ENCODE data around the gene SPACA5. TPM values are rescaled to one million over a fixed set of nuclear protein-coding genes. Genes with fewer than 3 reads are reported as not detected.

The SPACA5 gene
- total and polyA plus RNA-seq, 9 of the 15 experiments (the other 6 are each of a cell fraction or from before 2014, with no cell fraction given): not detected

GRCh38 chrX:48035891-48036290, 29.1 kb downstream of the SPACA5 start:
- Histone ChIP-seq H3K27ac (ENCODE audit: extremely low read depth, low read depth, low read length) (no peak overlapping the region), H3K4me1 (replicated peaks in 1 of 2; ENCODE audit: control insufficient read depth in 2 of 2, insufficient read depth in 2 of 2, low read length in 2 of 2) (no peaks in the 10 kb centered on the region), H3K9me3 (replicated peaks; ENCODE audit: control insufficient read depth, insufficient read depth, low read depth, low read length) (no peaks in the 10 kb centered on the region), H3K4me3 (no peak overlapping the region), H3K27me3 (ENCODE audit: control insufficient read depth in 2 of 2, insufficient read depth in 2 of 2, low read length in 2 of 2) (peaks cover 0 to 5% of the 10 kb centered on the region in 2 experiments; a peak in 2 of 5 replicates), H3K36me3 (ENCODE audit: control insufficient read depth, insufficient read depth, low read length) (no peaks in the 10 kb centered on the region), H3K9me1 (ENCODE audit: control insufficient read depth, insufficient read depth, low read length) (no peaks in the 10 kb centered on the region), H3K4me2 (ENCODE audit: insufficient read depth, low read length) (no peak overlapping the region), H3K9ac (ENCODE audit: insufficient read depth in 1 of 2, low read depth in 2 of 2, low read length in 2 of 2) (no peak overlapping the region), H2AFZ (ENCODE audit: low read depth, low read length) (no peak overlapping the region), H4K20me1 (replicated peaks; ENCODE audit: control insufficient read depth, insufficient read depth, low read length) (no peaks in the 10 kb centered on the region), H3K79me2 (ENCODE audit: control insufficient read depth, insufficient read depth, low read length) (no peaks in the 10 kb centered on the region)
- ChIA-PET CTCF (ENCODE audit: low intra/inter-chr PET ratio) (no interaction called here), POLR2A (no interaction called here)
- no peak for TF ChIP-seq KDM4B (IDR thresholded peaks at IDR 0.05; ENCODE audit: borderline replicate concordance in 2 of 2, low read depth in 1 of 2)
- no peak for TF ChIP-seq TBL1XR1 (IDR thresholded peaks at IDR 0.05; ENCODE audit: low read length in 2 of 2)
- no peak for TF ChIP-seq STAG1 (CRISPR knock-in tag; IDR thresholded peaks at IDR 0.05; ENCODE audit: borderline replicate concordance)
- TF ChIP-seq CBX1 (IDR thresholded peaks at IDR 0.05; ENCODE audit: low read depth): no peak
- TF ChIP-seq ZNF232 (CRISPR knock-in tag; IDR thresholded peaks at IDR 0.05): no peak
- TF ChIP-seq ZC3H11A (IDR thresholded peaks at IDR 0.05; ENCODE audit: low read depth, low read length): no peak
- ATAC-seq (no peak), FAIRE-seq (no peak), DNase-seq (ENCODE audit: extremely low read depth in 1 of 4, low spot score in 3 of 4) (no peak)
- WGBS (ENCODE audit: insufficient coverage, low coverage, missing lambda C conversion rate): 5% methylated on average over 3 of the region's 4 CpGs
- intact Hi-C loops (cut with micrococcal nuclease): no loop called here
- in situ Hi-C loops (cut with MboI): loop anchor here (25.0 kb wide), 1 partner anchor 524 kb away; no protein-coding TSS in a partner anchor
- BruUV-seq (replicated peaks): no TSS peak

DNA sequence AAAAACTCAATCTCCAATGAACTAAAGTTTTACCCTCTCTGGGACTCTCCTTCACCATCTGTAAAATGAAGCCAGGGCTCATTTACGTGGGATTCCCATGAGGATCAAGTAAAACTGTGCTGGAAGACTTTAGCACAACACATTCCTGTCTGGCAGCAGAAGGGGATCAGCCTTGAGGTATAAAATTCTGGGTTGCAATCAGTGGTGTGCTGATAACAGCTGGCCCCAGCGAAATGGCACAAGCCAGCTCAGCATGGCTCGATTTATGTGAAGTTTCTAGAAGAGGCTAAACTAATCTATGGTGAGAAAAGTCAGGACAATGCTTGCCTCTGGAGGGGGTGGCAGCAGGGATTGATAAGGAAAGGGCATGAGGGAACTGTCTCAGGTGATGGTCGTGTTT, 36.3 kb downstream of the SPACA5 start:
- Histone ChIP-seq H3K36me3 (ENCODE audit: control insufficient read depth, insufficient read depth, low read length) (no peaks in the 10 kb centered on the region), H3K4me2 (ENCODE audit: insufficient read depth, low read length) (no peak overlapping the region), H2AFZ (ENCODE audit: low read depth, low read length) (no peak overlapping the region), H3K4me1 (replicated peaks in 1 of 2; ENCODE audit: control insufficient read depth in 2 of 2, insufficient read depth in 2 of 2, low read length in 2 of 2) (no peaks in the 10 kb centered on the region; a peak in 1 of 5 replicates), H3K79me2 (ENCODE audit: control insufficient read depth, insufficient read depth, low read length) (no peaks in the 10 kb centered on the region), H4K20me1 (replicated peaks; ENCODE audit: control insufficient read depth, insufficient read depth, low read length) (no peaks in the 10 kb centered on the region), H3K27me3 (ENCODE audit: control insufficient read depth in 2 of 2, insufficient read depth in 2 of 2, low read length in 2 of 2) (no peaks in the 10 kb centered on the region; a peak in 1 of 5 replicates), H3K9me3 (replicated peaks; ENCODE audit: control insufficient read depth, insufficient read depth, low read depth, low read length) (no peaks in the 10 kb centered on the region), H3K27ac (ENCODE audit: extremely low read depth, low read depth, low read length) (no peak overlapping the region), H3K9me1 (ENCODE audit: control insufficient read depth, insufficient read depth, low read length) (no peaks in the 10 kb centered on the region), H3K9ac (ENCODE audit: insufficient read depth in 1 of 2, low read depth in 2 of 2, low read length in 2 of 2) (no peak overlapping the region), H3K4me3 (no peak overlapping the region)
- WGBS (ENCODE audit: insufficient coverage, low coverage, missing lambda C conversion rate): 12% methylated on average over 4 of the region's 4 CpGs
- FAIRE-seq (no peak), ATAC-seq (no peak), DNase-seq (ENCODE audit: extremely low read depth in 1 of 4, low spot score in 3 of 4) (no peak)
- in situ Hi-C loops (cut with MboI) (loop anchor here (25.0 kb wide), 1 partner anchor 531 kb away; no protein-coding TSS in a partner anchor), intact Hi-C loops (cut with micrococcal nuclease) (no loop called here)
- POLR2A ChIA-PET: no interaction called here
- no TSS peak for BruUV-seq (replicated peaks)
- CTCF ChIA-PET (ENCODE audit: low intra/inter-chr PET ratio): no interaction called here
- no peak for TF ChIP-seq SRSF9 (IDR thresholded peaks at IDR 0.05; ENCODE audit: borderline replicate concordance, low read depth, low read length)
- no peak for TF ChIP-seq SRF (CRISPR knock-in tag; IDR thresholded peaks at IDR 0.05)
- no peak for TF ChIP-seq ZNF518B (CRISPR knock-in tag; IDR thresholded peaks at IDR 0.05)
- TF ChIP-seq ZZZ3 (IDR thresholded peaks at IDR 0.05): no peak
- no peak for TF ChIP-seq TCF7 (IDR thresholded peaks at IDR 0.05; ENCODE audit: borderline replicate concordance)
- no peak for TF ChIP-seq ATF4 (CRISPR knock-in tag; IDR thresholded peaks at IDR 0.05)
- TF ChIP-seq KAT8 (IDR thresholded peaks at IDR 0.05; ENCODE audit: low read depth): no peak

Data from K562 (cell line).